Gastrocnemius medialis (tissue), 4 donors: ENCODE data around the gene CACNA1C. TPM values are rescaled to one million over a fixed set of nuclear protein-coding genes. Genes with fewer than 3 reads are reported as not detected.

ENCODE experiments used
- ATAC-seq, 2 donors: fragments of 150-250 bp; one replicate each; pipeline ENCODE4 v1.9.1; 2016
- DNase-seq, 2 donors: peaks; one replicate each; pipeline ENCODE4 v3.0.0-alpha.2; 2019
- H3K27ac ChIP-seq, 4 donors: fragments of 200-600 bp; sonication (generic); 1 replicate in 1 of 4; 2 replicates in 3 of 4; pipeline ENCODE4 v1.5.1; 2016 to 2018; ENCODE audit warnings: mild to moderate bottlenecking in 2 of 4, moderate library complexity in 1 of 4
- H3K27me3 ChIP-seq, 3 donors: fragments of 200-600 bp; sonication (generic) in 2 of 3; 1 replicate in 1 of 3; 2 replicates in 2 of 3; pipeline versions ENCODE4 v1.5.1 to v1.6.0; 2016 to 2019; ENCODE audit warnings: mild to moderate bottlenecking in 1 of 3, moderate library complexity in 1 of 3
- H3K36me3 ChIP-seq, 2 donors: fragments of 200-600 bp; sonication (generic) in 1 of 2; one replicate each; pipeline ENCODE4 v1.5.1; 2017 to 2018
- H3K4me1 ChIP-seq, 2 donors: fragments of 200-600 bp; sonication (generic) in 1 of 2; one replicate each; pipeline ENCODE4 v1.5.1; 2016 to 2017; ENCODE audit warnings: mild to moderate bottlenecking in 2 of 2
- H3K4me3 ChIP-seq, 4 donors: fragments of 200-600 bp; sonication (generic) in 3 of 4; 1 replicate in 1 of 4; 2 replicates in 3 of 4; pipeline ENCODE4 v1.5.1; 2016 to 2019; ENCODE audit warnings: mild to moderate bottlenecking in 2 of 4
- H3K9me3 ChIP-seq, 3 donors: fragments of 200-600 bp; sonication (generic) in 2 of 3; 1 replicate in 1 of 3; 2 replicates in 2 of 3; pipeline ENCODE4 v1.5.1; 2016 to 2019
- CTCF ChIP-seq, 5 experiments: fragments of 450-650 bp in 3 of 5; fragments of 200-600 bp in 2 of 5; sonication (generic) in 2 of 5; IDR thresholded peaks in 4 of 5; conservative IDR thresholded peaks in 1 of 5; 1 replicate in 4 of 5; 2 replicates in 1 of 5; pipeline ENCODE4 v1.5.1; 2016 to 2019; ENCODE audit warnings: antibody characterized with exemption in 5 of 5, mild to moderate bottlenecking in 3 of 5, moderate library complexity in 3 of 5
- POLR2A ChIP-seq, 2 donors: fragments of 450-650 bp; IDR thresholded peaks; one replicate each; pipeline ENCODE4 v1.6.1; 2017; ENCODE audit warnings: antibody characterized with exemption in 2 of 2, mild to moderate bottlenecking in 2 of 2, moderate library complexity in 2 of 2
- in situ Hi-C, 4 donors: fragments of 200-750 bp; cut with MboI; loops; one replicate each; pipeline versions ENCODE4 v1.15.0 to v1.8.0; 2017; ENCODE audit warnings: low sequenced_read_pairs in 4 of 4
- intact Hi-C: fragments of 100-400 bp; cut with DNase I; formaldehyde crosslinking; loops from one replicate; pipeline ENCODE4 v1.15.1; 2023; ENCODE audit warnings: low total_unique reads
- total RNA-seq, 4 donors: library from RNA; depleted of rRNA; stranded (reverse); fragments of >200 nt; gene quantifications; one replicate each; pipeline versions ENCODE4 v1.1.0 to v1.2.3, GENCODE V29; 2016

The CACNA1C gene
- total RNA-seq, 4 donors from 2014 or later, result 0.80 to 1.8 (median 0.91) TPM

DNA sequence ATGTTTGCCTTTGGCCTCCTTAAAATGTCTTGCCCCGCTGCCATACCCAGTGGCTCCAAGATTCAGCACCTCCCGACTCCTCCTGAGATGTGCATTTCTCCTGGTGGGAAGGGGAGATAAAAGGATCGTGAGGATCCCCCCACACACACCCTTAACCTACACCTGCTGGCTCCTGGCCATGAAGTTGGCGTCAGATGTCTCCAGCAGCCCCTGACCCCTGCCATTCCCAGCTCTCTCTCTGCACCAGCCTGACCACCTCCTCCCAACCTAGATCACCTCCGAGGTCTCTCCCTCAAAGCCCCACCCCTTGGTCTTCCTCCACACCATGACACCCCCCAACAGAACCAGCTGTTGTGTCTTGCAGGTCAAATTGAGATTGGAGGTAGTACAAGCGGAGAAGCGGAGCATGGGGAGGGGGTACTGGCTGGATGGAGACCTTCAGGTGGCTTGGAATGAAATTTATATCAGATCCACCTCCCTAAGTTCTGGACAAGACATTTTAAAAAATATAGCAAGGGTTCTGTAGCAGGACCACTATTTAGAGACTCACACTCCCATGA lies 590.9 kb downstream of the CACNA1C start:
- in situ Hi-C loops, result no loop called here
- Histone ChIP-seq H3K27me3 (peaks cover 0 to 9% (median 2%) of the 10 kb centered on the region in 3 donors), H3K9me3 (no peaks in the 10 kb centered on the region), H3K4me3 (no peak overlapping the region), H3K36me3 (no peaks in the 10 kb centered on the region), H3K27ac (no peak overlapping the region), H3K4me1 (no peaks in the 10 kb centered on the region)
- TF ChIP-seq POLR2A (IDR thresholded peaks at IDR 0.05) (no peak), CTCF (IDR thresholded peaks at IDR 0.05 in 4 of 5, conservative IDR thresholded peaks at IDR 0.05 in 1 of 5) (no peak)
- DNase-seq (no peak), ATAC-seq (no peak)
- intact Hi-C loops, result no loop called here

DNA sequence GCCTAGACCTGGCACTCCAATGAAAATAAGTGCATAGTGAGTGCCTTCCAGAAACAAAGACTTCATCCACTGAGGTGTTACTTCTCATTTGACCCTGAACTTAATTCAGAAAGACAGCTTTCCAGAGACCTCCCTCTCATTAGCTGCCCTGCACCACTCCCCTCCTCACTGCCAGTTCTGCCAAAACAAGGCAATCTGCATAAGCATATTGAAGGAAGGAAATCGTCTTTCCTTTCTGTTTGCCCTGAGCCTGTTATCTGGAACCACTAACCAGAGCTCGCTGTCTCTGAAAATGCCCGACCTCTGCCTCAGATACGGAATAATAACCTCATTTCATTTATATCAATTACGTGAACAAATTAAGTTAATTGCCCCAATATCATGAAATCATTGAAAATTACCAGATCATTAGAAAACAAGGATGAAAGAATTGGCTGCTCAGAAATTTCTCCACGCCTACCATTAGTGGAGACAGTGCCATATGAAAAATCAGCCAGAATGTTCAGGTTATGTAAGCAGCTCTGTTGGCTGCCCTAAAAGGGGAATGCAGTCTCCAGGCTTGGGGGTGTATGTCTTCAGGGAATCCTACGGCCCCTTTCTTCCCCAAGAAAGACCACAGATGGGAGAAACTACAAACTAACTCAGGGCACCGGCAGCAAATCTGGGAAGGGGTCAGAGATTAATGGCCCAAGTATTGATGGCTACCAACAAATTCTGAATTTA lies 592.1 kb downstream of the CACNA1C start:
- H3K27me3 ChIP-seq, result peaks cover 0 to 9% (median 2%) of the 10 kb centered on the region in 3 donors
- H3K36me3 ChIP-seq, result no peaks in the 10 kb centered on the region
- in situ Hi-C loops, result no loop called here
- H3K27ac ChIP-seq, result no peak overlapping the region
- H3K4me3 ChIP-seq, result no peak overlapping the region
- no peaks in the 10 kb centered on the region for H3K4me1 ChIP-seq
- intact Hi-C loops, result no loop called here
- ATAC-seq, result no peak
- no peaks in the 10 kb centered on the region for H3K9me3 ChIP-seq
- TF ChIP-seq POLR2A (IDR thresholded peaks at IDR 0.05) (no peak), CTCF (IDR thresholded peaks at IDR 0.05 in 4 of 5, conservative IDR thresholded peaks at IDR 0.05 in 1 of 5) (no peak)
- no peak for DNase-seq

DNA sequence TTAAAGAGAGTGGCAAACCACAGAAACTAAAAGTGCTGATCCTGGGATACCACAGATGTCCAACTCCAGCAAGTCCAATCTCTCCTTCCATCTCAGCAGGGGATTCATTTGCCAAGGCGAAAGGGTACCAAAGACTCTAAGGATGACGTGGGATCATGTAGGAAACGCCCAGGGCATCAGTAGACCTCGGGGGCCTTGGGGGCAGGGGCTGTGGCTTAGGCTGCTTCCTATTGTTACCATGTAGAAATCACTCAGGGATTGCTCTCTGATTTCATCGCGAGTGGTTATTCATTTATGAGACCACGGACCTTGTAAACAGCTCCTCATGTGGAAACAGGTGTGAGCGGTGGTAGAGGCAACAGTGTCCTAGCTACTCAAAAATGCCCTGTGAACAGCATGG lies 592.7 kb downstream of the CACNA1C start:
- Histone ChIP-seq H3K27me3 (peaks cover 0 to 9% (median 2%) of the 10 kb centered on the region in 3 donors), H3K4me1 (no peaks in the 10 kb centered on the region), H3K9me3 (no peaks in the 10 kb centered on the region), H3K36me3 (no peaks in the 10 kb centered on the region), H3K4me3 (no peak overlapping the region), H3K27ac (no peak overlapping the region)
- in situ Hi-C loops, result no loop called here
- intact Hi-C loops, result no loop called here
- no peak for DNase-seq
- TF ChIP-seq POLR2A (IDR thresholded peaks at IDR 0.05) (no peak), CTCF (IDR thresholded peaks at IDR 0.05 in 4 of 5, conservative IDR thresholded peaks at IDR 0.05 in 1 of 5) (no peak)
- ATAC-seq, result no peak

- TF ChIP-seq CTCF (IDR thresholded peaks at IDR 0.05 in 4 of 5, conservative IDR thresholded peaks at IDR 0.05 in 1 of 5), result no peak
- TF ChIP-seq POLR2A (IDR thresholded peaks at IDR 0.05), result no peak
- in situ Hi-C loops (no loop called here), intact Hi-C loops (no loop called here)
- no peak for ATAC-seq
- Histone ChIP-seq H3K4me3 (no peak overlapping the region), H3K36me3 (no peaks in the 10 kb centered on the region), H3K9me3 (no peaks in the 10 kb centered on the region), H3K27me3 (peaks cover 0 to 9% (median 2%) of the 10 kb centered on the region in 3 donors), H3K27ac (no peak overlapping the region), H3K4me1 (no peaks in the 10 kb centered on the region)
- DNase-seq, result no peak
Observed at GRCh38 chr12:2646341-2646740, 593.6 kb downstream of the CACNA1C start.
